ENCODE results near the gene LCE1D.

The LCE1D gene

GRCh38 chr1:152796421-152796820, at the start of gene LCE1D:
Gene LCE1D, plus strand, starts transcription at chr1:152796721. Its CDS starts 1,074 bp downstream, at chr1:152797795.
- TF ChIP-seq CTCF (IDR thresholded peaks at IDR 0.05): no peak
- H3K4me3 ChIP-seq: no peak within 1 kb of the TSS
- H3K27ac ChIP-seq: no peak within 1 kb of the TSS
- no peak for DNase-seq (ENCODE audit: low spot score)

- DNase-seq (ENCODE audit: low spot score): no peak
- Histone ChIP-seq H3K27ac (no peak overlapping the region), H3K4me3 (no peak overlapping the region)
- no peak for TF ChIP-seq CTCF (IDR thresholded peaks at IDR 0.05)
These were observed 48.7 kb upstream of the LCE1D start for GRCh38 chr1:152747831-152748230.

- H3K27ac ChIP-seq: no peak overlapping the region
- DNase-seq (ENCODE audit: low spot score): no peak
- H3K4me3 ChIP-seq: no peak overlapping the region
- TF ChIP-seq CTCF (IDR thresholded peaks at IDR 0.05): no peak
These were observed 44.3 kb upstream of the LCE1D start for GRCh38 chr1:152752225-152752624.

- no peak for TF ChIP-seq CTCF (IDR thresholded peaks at IDR 0.05)
- Histone ChIP-seq H3K27ac (no peak overlapping the region), H3K4me3 (no peak overlapping the region)
- no peak for DNase-seq (ENCODE audit: low spot score)
These were observed 42.9 kb upstream of the LCE1D start for GRCh38 chr1:152753586-152753985.

GRCh38 chr1:152756872-152757271, 39.6 kb upstream of the LCE1D start:
- no peak overlapping the region for H3K4me3 ChIP-seq
- no peak overlapping the region for H3K27ac ChIP-seq
- no peak for TF ChIP-seq CTCF (IDR thresholded peaks at IDR 0.05)
- DNase-seq (ENCODE audit: low spot score): no peak

GRCh38 chr1:152757747-152758146, 38.8 kb upstream of the LCE1D start, which contains the start of gene KPRP:
Gene KPRP, plus strand, starts transcription at chr1:152758025. Its CDS starts 1,564 bp downstream, at chr1:152759589.
- no peak within 1 kb of the TSS for H3K27ac ChIP-seq
- DNase-seq (ENCODE audit: low spot score): no peak

More at GRCh38 chr1:152757747-152758146, 38.8 kb upstream of the LCE1D start, which contains the start of gene KPRP:
- no peak for TF ChIP-seq CTCF (IDR thresholded peaks at IDR 0.05)
- H3K4me3 ChIP-seq: no peak within 1 kb of the TSS

All from coronary artery (tissue), 2 donors.